A549 (cell line): ENCODE measurements around the gene CPA4.

Experiments
- EP300 ChIP-seq, 2 experiments: fragments of >200 bp; sonication (Bioruptor Twin); formaldehyde crosslinking; IDR thresholded peaks; 2 replicates in 1 of 2; 3 replicates in 1 of 2; pipeline ENCODE4 v1.6.1; 2016 to 2017
- FOSL2 ChIP-seq, 2 experiments: fragments of 450-650 bp in 1 of 2; fragments of >200 bp in 1 of 2; sonication (Bioruptor Twin) in 1 of 2; formaldehyde crosslinking; IDR thresholded peaks; 2 replicates each; pipeline versions ENCODE4 v1.5.0 to v1.6.1; 2016 to 2020; ENCODE audit warnings: mild to moderate bottlenecking in 1 of 2, moderate library complexity in 1 of 2
- HDAC2 ChIP-seq: fragments of 200-600 bp; sonication (generic); IDR thresholded peaks from 2 replicates; pipeline ENCODE4 v1.6.1; 2016
- KDM1A ChIP-seq: fragments of 200-600 bp; sonication (generic); IDR thresholded peaks from 2 replicates; pipeline ENCODE4 v1.6.1; 2016; ENCODE audit warnings: low read depth, mild to moderate bottlenecking
- MYC ChIP-seq: IDR thresholded peaks from 2 replicates; pipeline ENCODE4 v1.6.1; 2012; ENCODE audit warnings: mild to moderate bottlenecking, inconsistent platforms, low read length, improper control_type of control experiment, borderline replicate concordance
- PBX3 ChIP-seq: IDR thresholded peaks from 2 replicates; pipeline ENCODE4 v1.6.1; 2012
- POLR2A ChIP-seq: IDR thresholded peaks from 2 replicates; pipeline ENCODE4 v1.6.1; 2012; ENCODE audit warnings: mild to moderate bottlenecking, low read length
- SREBF2 ChIP-seq: fragments of 450-650 bp; IDR thresholded peaks from 2 replicates; pipeline ENCODE4 v1.6.1; 2014; ENCODE audit warnings: mild to moderate bottlenecking, moderate library complexity
- ZFP36 ChIP-seq: fragments of 450-650 bp; IDR thresholded peaks from 2 replicates; pipeline ENCODE4 v1.6.1; 2014; ENCODE audit warnings: borderline replicate concordance; ENCODE audit not compliant: partially characterized antibody
- TF ChIP-seq, protein P1 (sequence below): fragments of >200 bp; sonication (Bioruptor Twin); formaldehyde crosslinking; IDR thresholded peaks from 3 replicates; pipeline ENCODE4 v1.5.1; 2016
- TF ChIP-seq, protein P2 (sequence below): IDR thresholded peaks from 2 replicates; pipeline ENCODE4 v1.6.1; 2012

DNA sequence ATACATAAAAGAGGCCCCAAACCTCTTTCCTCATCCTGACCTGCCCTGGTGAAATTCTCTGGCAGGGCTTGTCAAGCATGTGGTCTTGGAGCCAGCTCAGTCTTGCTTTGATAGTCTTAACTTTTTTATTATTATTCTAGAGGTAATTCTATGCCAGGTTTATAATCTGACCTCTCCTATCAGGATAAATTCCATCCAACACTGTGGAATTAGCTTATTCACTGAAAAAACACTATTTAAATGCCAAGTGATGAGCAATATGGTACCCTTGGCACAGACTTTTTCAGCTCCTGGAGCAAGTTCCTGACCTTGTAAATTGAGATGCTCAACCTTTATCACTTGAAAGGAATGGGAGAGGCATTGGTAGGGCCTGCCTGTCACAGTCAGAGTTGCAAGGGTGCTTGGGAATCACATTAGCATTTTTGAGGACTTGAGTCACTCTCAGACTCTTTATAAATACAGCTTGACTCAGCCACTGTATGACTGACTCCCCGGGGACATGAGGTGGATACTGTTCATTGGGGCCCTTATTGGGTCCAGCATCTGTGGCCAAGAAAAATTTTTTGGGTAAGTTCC, at the start of gene CPA4:
- TF ChIP-seq KDM1A (no peak), FOSL2 (IDR thresholded peaks at IDR 0.05) (0 out of 2 replicates have a peak, but pooled peaks have one; percentile 11), FOSL2 (CRISPR knock-in tag; IDR thresholded peaks at IDR 0.05) (peak; percentile 64), HDAC2 (no peak), POLR2A (no peak), PBX3 (no peak), MYC (no peak), ZFP36 (no peak), EP300 (IDR thresholded peaks at IDR 0.05) (peak in 1 of 2 experiments; percentile 62; a peak in 1 of 5 replicates), SREBF2 (no peak)
- TF ChIP-seq, protein P1, sequence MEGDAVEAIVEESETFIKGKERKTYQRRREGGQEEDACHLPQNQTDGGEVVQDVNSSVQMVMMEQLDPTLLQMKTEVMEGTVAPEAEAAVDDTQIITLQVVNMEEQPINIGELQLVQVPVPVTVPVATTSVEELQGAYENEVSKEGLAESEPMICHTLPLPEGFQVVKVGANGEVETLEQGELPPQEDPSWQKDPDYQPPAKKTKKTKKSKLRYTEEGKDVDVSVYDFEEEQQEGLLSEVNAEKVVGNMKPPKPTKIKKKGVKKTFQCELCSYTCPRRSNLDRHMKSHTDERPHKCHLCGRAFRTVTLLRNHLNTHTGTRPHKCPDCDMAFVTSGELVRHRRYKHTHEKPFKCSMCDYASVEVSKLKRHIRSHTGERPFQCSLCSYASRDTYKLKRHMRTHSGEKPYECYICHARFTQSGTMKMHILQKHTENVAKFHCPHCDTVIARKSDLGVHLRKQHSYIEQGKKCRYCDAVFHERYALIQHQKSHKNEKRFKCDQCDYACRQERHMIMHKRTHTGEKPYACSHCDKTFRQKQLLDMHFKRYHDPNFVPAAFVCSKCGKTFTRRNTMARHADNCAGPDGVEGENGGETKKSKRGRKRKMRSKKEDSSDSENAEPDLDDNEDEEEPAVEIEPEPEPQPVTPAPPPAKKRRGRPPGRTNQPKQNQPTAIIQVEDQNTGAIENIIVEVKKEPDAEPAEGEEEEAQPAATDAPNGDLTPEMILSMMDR: no peak
- TF ChIP-seq, protein P2, sequence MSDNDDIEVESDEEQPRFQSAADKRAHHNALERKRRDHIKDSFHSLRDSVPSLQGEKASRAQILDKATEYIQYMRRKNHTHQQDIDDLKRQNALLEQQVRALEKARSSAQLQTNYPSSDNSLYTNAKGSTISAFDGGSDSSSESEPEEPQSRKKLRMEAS: peak; percentile 36; the same call in 1 of the 2 replicates
